Muscle of arm (tissue), 12 donors: ENCODE data around the gene CENPL. TPM values are rescaled to one million over a fixed set of nuclear protein-coding genes. Genes with fewer than 3 reads are reported as not detected.

Experiments
- DNase-seq: peaks from one replicate; pipeline ENCODE4 v3.0.0-alpha.2; 2013
- polyA plus RNA-seq, 12 donors: library from polyadenylated mRNA; unstranded; fragments of 120-200 nt; gene quantifications; one replicate each; pipeline ENCODE4 v1.2.1, GENCODE V29; 2013; ENCODE audit not compliant: insufficient read length in 12 of 12

Gene CENPL
- polyA plus RNA-seq, 12 donors, result 7.4 to 12.5 (median 10.1) TPM; not detected in 1

- no peak for DNase-seq
These were observed 65.7 kb downstream of the CENPL start for GRCh38 chr1:173758980-173759379.

DNA sequence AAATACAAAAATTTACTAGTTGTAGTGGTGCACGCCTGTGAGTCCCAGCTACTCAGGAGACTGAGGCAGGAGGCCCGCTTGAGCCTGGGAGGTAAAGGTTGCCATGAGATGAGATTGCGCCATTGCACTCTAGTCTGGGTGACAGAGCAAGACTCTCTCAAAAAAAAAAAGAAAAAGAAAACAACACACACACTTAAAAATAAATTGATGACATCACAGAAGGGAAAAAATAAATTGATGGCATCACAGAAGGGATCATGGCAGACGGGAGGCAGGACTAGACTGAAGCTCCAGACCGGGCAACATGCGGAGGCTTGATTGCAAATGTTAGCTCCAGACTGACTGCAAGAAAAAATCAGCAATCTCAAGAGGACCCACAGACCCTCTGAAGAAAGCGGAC lies 66.6 kb downstream of the CENPL start:
- no peak for DNase-seq

- DNase-seq, result no peak
These were observed 67.0 kb downstream of the CENPL start for GRCh38 chr1:173757666-173758065.

- no peak for DNase-seq
These were observed 70.9 kb downstream of the CENPL start for GRCh38 chr1:173753830-173754229.

Other genes starting within 250 kb of the CENPL start
- under 1 TPM in 2 of 12 donors, not detected in 10; 0.36 to 0.37 TPM for gene SLC9C2, start 221.8 kb downstream of the CENPL start, polyA plus RNA-seq
- gene TEX50, start 189.5 kb downstream of the CENPL start, polyA plus RNA-seq, result not detected
- 1 to 10 TPM in 1 of 12 donors, under 1 TPM in 9, not detected in 2; 0.37 to 1.2 (median 0.70) TPM for gene ANKRD45, start 155.0 kb downstream of the CENPL start, polyA plus RNA-seq
- 10 to 100 TPM in 11 of 12 donors, not detected in 1; 22.0 to 29.6 (median 25.0) TPM for gene KLHL20, start 109.9 kb downstream of the CENPL start, polyA plus RNA-seq
- 10 to 100 TPM in 11 of 12 donors, not detected in 1; 12.2 to 16.9 (median 14.8) TPM for gene DARS2, start 210 bp downstream of the CENPL start, polyA plus RNA-seq
- gene GAS5, start 43.1 kb upstream of the CENPL start, polyA plus RNA-seq, result 100 to 1,000 TPM in 11 of 12 donors, not detected in 1; 426 to 773 (median 626) TPM
- gene ZBTB37, start 43.5 kb upstream of the CENPL start, polyA plus RNA-seq, result 1 to 10 TPM in 11 of 12 donors, not detected in 1; 3.8 to 9.0 (median 6.0) TPM
- 1 to 10 TPM in 1 of 12 donors, under 1 TPM in 6, not detected in 5; 0.36 to 5.6 (median 0.44) TPM for gene SERPINC1, start 92.4 kb upstream of the CENPL start, polyA plus RNA-seq
- 10 to 100 TPM in 8 of 12 donors, 1 to 10 TPM in 3, not detected in 1; 8.6 to 15.6 (median 11.8) TPM for gene RC3H1, start 197.5 kb upstream of the CENPL start, polyA plus RNA-seq